Right atrium auricular region (tissue), 2 donors: ENCODE data around the gene DYSF. TPM values are rescaled to one million over a fixed set of nuclear protein-coding genes. Genes with fewer than 3 reads are reported as not detected.

Experiments used
- DNase-seq: peaks from one replicate; pipeline ENCODE4 v3.0.0-alpha.2; 2019; ENCODE audit warnings: low spot score
- H3K27ac ChIP-seq, 2 donors: fragments of 200-600 bp; sonication (generic); 1 replicate in 1 of 2; 2 replicates in 1 of 2; pipeline ENCODE4 v1.5.1; 2016 to 2019
- H3K27me3 ChIP-seq, 2 donors: fragments of 200-600 bp; sonication (generic); one replicate each; pipeline versions ENCODE4 v1.5.1 to v1.6.0; 2017 to 2019
- H3K36me3 ChIP-seq: fragments of 200-600 bp; sonication (generic); one replicate; pipeline ENCODE4 v1.5.1; 2016
- H3K4me1 ChIP-seq, 2 donors: fragments of 200-600 bp; sonication (generic); one replicate each; pipeline versions ENCODE4 v1.5.1 to v1.6.0; 2017 to 2019
- H3K4me3 ChIP-seq, 2 donors: fragments of 200-600 bp; sonication (generic); 1 replicate in 1 of 2; 2 replicates in 1 of 2; pipeline ENCODE4 v1.5.1; 2017 to 2019; ENCODE audit warnings: mild to moderate bottlenecking in 1 of 2, moderate library complexity in 1 of 2
- H3K9me3 ChIP-seq, 2 donors: fragments of 200-600 bp; sonication (generic); one replicate each; pipeline ENCODE4 v1.5.1; 2019
- total RNA-seq, 2 donors: library from RNA; depleted of rRNA; stranded (reverse); fragments of >200 nt; gene quantifications; one replicate each; pipeline ENCODE4 v1.1.0, GENCODE V29; 2016
- TF ChIP-seq, protein P1 (sequence below), 2 donors: fragments of 200-600 bp; sonication (generic); IDR thresholded peaks; one replicate each; pipeline ENCODE4 v1.5.1; 2019; ENCODE audit warnings: antibody characterized with exemption in 2 of 2

Gene DYSF
- total RNA-seq, 2 donors from 2014 or later, result 31.3 to 52.1 TPM

DNA sequence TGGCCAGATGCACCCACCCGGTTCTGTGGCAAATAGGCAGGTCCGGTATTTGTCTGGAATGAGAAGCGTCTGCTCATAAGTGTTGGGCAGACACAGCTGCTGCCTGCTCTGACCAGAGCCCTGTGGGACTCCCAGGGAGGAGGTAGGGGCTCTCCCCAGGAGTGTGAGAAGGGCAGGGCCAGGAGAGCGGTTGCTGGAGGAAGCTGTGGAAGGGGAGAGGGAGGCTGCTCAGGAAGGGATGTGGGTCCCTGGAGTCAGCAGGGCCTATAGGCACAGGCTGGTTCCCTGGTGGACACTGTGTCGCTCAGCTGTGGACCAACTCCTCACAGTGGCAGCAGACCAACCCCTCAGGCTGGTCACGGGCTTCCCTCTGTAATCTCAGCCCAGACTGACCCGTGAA lies 109.2 kb downstream of the DYSF start:
- no peak overlapping the region for H3K4me3 ChIP-seq
- no peaks in the 10 kb centered on the region for H3K4me1 ChIP-seq
- no peak overlapping the region for H3K27ac ChIP-seq
- TF ChIP-seq, protein P1, sequence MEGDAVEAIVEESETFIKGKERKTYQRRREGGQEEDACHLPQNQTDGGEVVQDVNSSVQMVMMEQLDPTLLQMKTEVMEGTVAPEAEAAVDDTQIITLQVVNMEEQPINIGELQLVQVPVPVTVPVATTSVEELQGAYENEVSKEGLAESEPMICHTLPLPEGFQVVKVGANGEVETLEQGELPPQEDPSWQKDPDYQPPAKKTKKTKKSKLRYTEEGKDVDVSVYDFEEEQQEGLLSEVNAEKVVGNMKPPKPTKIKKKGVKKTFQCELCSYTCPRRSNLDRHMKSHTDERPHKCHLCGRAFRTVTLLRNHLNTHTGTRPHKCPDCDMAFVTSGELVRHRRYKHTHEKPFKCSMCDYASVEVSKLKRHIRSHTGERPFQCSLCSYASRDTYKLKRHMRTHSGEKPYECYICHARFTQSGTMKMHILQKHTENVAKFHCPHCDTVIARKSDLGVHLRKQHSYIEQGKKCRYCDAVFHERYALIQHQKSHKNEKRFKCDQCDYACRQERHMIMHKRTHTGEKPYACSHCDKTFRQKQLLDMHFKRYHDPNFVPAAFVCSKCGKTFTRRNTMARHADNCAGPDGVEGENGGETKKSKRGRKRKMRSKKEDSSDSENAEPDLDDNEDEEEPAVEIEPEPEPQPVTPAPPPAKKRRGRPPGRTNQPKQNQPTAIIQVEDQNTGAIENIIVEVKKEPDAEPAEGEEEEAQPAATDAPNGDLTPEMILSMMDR (IDR thresholded peaks at IDR 0.05), result no peak
- peaks cover 19% of the 10 kb centered on the region for H3K36me3 ChIP-seq
- no peak for DNase-seq
- H3K9me3 ChIP-seq, result no peaks in the 10 kb centered on the region
- H3K27me3 ChIP-seq, result no peaks in the 10 kb centered on the region

DNA sequence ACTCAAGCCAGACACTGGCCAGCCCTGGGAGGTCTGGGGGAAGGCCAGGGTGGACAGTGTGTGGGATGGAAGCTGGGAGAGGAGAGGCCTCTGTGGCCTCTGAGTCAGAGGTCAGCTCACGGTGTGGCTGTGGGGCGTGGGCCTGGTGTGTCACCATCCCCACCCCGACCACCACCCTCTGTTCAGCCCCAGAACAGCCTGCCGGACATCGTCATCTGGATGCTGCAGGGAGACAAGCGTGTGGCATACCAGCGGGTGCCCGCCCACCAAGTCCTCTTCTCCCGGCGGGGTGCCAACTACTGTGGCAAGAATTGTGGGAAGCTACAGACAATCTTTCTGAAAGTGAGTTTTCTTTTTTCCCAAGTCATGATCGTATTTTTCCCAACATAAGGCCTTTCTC lies 110.5 kb downstream of the DYSF start:
- Histone ChIP-seq H3K4me1 (no peaks in the 10 kb centered on the region), H3K9me3 (no peaks in the 10 kb centered on the region), H3K27me3 (no peaks in the 10 kb centered on the region), H3K27ac (no peak overlapping the region), H3K36me3 (peaks cover 27% of the 10 kb centered on the region), H3K4me3 (no peak overlapping the region)
- DNase-seq, result no peak
- TF ChIP-seq, protein P1 (IDR thresholded peaks at IDR 0.05), result no peak

DNA sequence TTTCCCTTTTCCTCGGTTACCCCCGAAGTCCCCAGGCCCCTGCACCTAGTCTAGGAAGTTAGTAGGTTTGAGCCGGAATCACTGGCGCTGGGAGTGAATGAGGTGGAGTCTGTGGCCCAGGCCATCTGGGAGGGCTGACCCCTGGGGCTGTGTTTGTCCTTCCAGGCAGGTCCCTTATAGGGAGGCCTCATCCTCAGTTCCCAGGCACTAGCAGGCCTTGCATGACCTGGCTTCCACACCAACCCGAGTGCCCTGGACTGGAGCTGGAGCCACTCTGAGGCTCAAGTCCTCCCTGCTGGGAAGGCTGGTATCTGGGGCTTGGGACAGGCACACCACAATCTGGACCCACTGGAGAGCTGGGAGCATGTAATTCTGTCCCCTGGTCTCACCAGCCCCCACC lies 111.0 kb downstream of the DYSF start:
- TF ChIP-seq, protein P1 (IDR thresholded peaks at IDR 0.05), result no peak
- H3K27me3 ChIP-seq, result no peaks in the 10 kb centered on the region
- peaks cover 32% of the 10 kb centered on the region for H3K36me3 ChIP-seq
- no peak overlapping the region for H3K4me3 ChIP-seq
- no peaks in the 10 kb centered on the region for H3K9me3 ChIP-seq
- no peaks in the 10 kb centered on the region for H3K4me1 ChIP-seq
- H3K27ac ChIP-seq, result no peak overlapping the region
- DNase-seq, result no peak

DNA sequence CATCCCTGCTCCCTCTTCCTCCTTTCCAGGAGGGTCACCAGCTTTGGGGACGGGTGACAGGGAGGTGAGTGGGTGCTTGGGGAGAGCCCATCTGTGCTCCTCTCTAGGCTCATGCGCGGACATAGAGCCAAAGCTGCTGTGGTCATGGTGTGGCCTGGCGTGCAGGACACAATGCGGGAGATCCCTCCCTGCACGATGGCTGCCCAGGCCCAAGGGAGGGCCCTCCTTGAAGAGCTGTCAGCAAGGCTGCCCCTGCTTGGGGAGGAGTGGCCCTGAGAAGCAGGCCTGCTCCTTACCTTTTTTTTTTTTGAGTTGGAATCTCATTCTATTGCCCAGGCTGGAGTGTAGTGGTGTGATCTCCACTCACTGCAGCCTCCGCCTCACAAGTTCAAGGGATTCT lies 111.4 kb downstream of the DYSF start:
- Histone ChIP-seq H3K27ac (no peak overlapping the region), H3K4me1 (no peaks in the 10 kb centered on the region), H3K27me3 (no peaks in the 10 kb centered on the region), H3K36me3 (peaks cover 37% of the 10 kb centered on the region), H3K9me3 (no peaks in the 10 kb centered on the region), H3K4me3 (no peak overlapping the region)
- TF ChIP-seq, protein P1 (IDR thresholded peaks at IDR 0.05), result no peak
- DNase-seq, result no peak

DNA sequence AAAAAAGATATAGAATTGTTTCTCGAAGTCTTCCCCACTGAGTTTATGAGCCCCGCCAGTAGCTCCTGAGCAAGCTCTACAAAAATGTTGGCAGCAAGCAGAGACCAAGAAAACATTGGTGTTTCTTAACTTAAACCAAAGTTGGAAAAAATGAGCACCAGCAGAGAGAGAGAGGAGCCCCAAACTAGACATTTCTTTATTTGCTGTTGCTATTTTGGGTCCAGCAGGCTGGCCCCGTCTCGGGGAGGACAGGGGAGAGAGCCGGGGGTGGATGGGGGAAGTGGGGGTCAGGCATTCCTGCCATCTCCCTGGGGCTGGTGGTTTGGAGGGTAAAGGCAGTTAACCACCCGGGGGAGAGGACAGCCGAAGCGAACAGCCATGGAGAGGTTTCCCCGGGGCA lies 113.0 kb downstream of the DYSF start:
- DNase-seq, result no peak
- Histone ChIP-seq H3K36me3 (peaks cover 45% of the 10 kb centered on the region), H3K4me3 (no peak overlapping the region), H3K27ac (no peak overlapping the region), H3K27me3 (no peaks in the 10 kb centered on the region), H3K4me1 (no peaks in the 10 kb centered on the region), H3K9me3 (no peaks in the 10 kb centered on the region)
- TF ChIP-seq, protein P1 (IDR thresholded peaks at IDR 0.05), result no peak

DNA sequence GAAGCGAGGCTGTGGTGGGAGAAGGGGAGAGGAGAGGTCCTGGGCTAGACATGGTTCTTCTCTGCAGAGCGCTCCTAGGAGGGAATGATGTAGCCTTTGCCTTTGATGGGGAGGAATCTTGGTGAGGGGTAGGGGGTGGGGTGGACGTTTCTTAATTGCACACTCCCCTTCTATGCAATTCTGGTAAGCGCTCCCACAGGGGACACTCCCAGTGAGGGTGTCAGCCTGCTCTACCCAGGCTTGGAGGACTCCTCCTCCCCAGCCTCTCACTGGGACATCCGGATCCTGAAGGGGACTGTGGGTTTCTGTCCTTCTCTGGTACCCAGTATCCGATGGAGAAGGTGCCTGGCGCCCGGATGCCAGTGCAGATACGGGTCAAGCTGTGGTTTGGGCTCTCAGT lies 114.3 kb downstream of the DYSF start:
- no peaks in the 10 kb centered on the region for H3K4me1 ChIP-seq
- no peaks in the 10 kb centered on the region for H3K27me3 ChIP-seq
- no peaks in the 10 kb centered on the region for H3K9me3 ChIP-seq
- TF ChIP-seq, protein P1 (IDR thresholded peaks at IDR 0.05), result no peak
- peaks cover 47% of the 10 kb centered on the region for H3K36me3 ChIP-seq
- H3K27ac ChIP-seq, result no peak overlapping the region
- no peak for DNase-seq
- H3K4me3 ChIP-seq, result no peak overlapping the region
